HCT116 (cell line): ENCODE measurements around the gene SV2A. TPM values are rescaled to one million over a fixed set of nuclear protein-coding genes. Genes with fewer than 3 reads are reported as not detected.

Experiments
- ATAC-seq: fragments of 200-7000 bp; cut with Tn5 transposase; 2 replicates; pipeline ENCODE4 v1.9.1; 2020; ENCODE audit warnings: mild to moderate bottlenecking, moderate library complexity
- BruUV-seq: library from RNA; stranded (reverse); fragments of 400-500 nt; replicated peaks from 2 replicates; lab custom pipeline; 2021; lab: Mats Ljungman, UMichigan
- CTCF ChIA-PET: fragments of 300-600 bp; sonication (Branson Sonifier 250); formaldehyde crosslinking; loops from one replicate; lab custom pipeline; 2021; ENCODE audit warnings: antibody characterized with exemption; lab: Charles Lee
- POLR2A ChIA-PET: fragments of 300-600, 350-600 bp; sonication (Branson Sonifier 250); formaldehyde crosslinking; loops from one replicate; lab custom pipeline; 2021; ENCODE audit warnings: antibody characterized with exemption; lab: Charles Lee
- RAD21 ChIA-PET, 2 experiments: fragments of 300-600 bp; sonication (Branson Sonifier 250); formaldehyde crosslinking; loops; one replicate each; lab custom pipeline; 2023; ENCODE audit warnings: low total read pairs in 2 of 2; ENCODE audit not compliant: uncharacterized antibody in 2 of 2, unreplicated experiment in 2 of 2, low non-redundant PET in 1 of 2; lab: Charles Lee
- DNase-seq: peaks from one replicate; pipeline ENCODE4 v3.0.0-alpha.2; 2010; ENCODE audit warnings: low read depth, low spot score
- H2AFZ ChIP-seq: fragments of 200-600 bp; shearing (Covaris generic), sonication (generic); 2 replicates; pipeline ENCODE4 v1.6.1; 2017; ENCODE audit warnings: low read depth, mixed run types, mixed read lengths, antibody characterized with exemption, low read length; ENCODE audit not compliant: poor library complexity, severe bottlenecking
- H3K27ac ChIP-seq: 2 replicates; pipeline ENCODE4 v1.5.1; 2012; ENCODE audit warnings: low read depth, low read length
- H3K27me3 ChIP-seq: fragments of 200-600 bp; sonication (generic); 2 replicates; pipeline ENCODE4 v1.6.1; 2016; ENCODE audit warnings: mixed run types, low read length, mixed read lengths; ENCODE audit not compliant: insufficient read depth
- H3K36me3 ChIP-seq, 2 experiments: fragments of 200-500 bp in 1 of 2; fragments of 200-600 bp in 1 of 2; sonication (Bioruptor generic) in 1 of 2; sonication (generic) in 1 of 2; 2 replicates each; pipeline versions ENCODE4 v1.5.1 to v1.6.1; 2014 to 2016; ENCODE audit warnings: low read length in 2 of 2, inconsistent platforms in 1 of 2, mixed read lengths in 1 of 2, mixed run types in 1 of 2; ENCODE audit not compliant: insufficient read depth in 2 of 2, control insufficient read depth in 1 of 2
- H3K4me1 ChIP-seq, 2 experiments: fragments of 200-600 bp in 1 of 2; sonication (generic) in 1 of 2; 2 replicates each; pipeline versions ENCODE4 v1.5.1 to v1.6.1; 2012 to 2017; ENCODE audit warnings: low read length in 2 of 2, inconsistent platforms in 1 of 2, mild to moderate bottlenecking in 1 of 2, mixed read lengths in 1 of 2, mixed run types in 1 of 2, moderate library complexity in 1 of 2; ENCODE audit not compliant: insufficient read depth in 2 of 2, control insufficient read depth in 1 of 2
- H3K4me2 ChIP-seq: fragments of 200-600 bp; sonication (generic); 2 replicates; pipeline ENCODE4 v1.6.1; 2017; ENCODE audit warnings: mixed run types, low read length, mixed read lengths
- H3K4me3 ChIP-seq, 2 experiments: fragments of 200-600 bp in 1 of 2; sonication (generic) in 1 of 2; replicated peaks in 1 of 2; 2 replicates each; pipeline ENCODE4 v1.5.1; 2011 to 2016; ENCODE audit warnings: low read length in 2 of 2, control low read depth in 1 of 2, low read depth in 1 of 2, mild to moderate bottlenecking in 1 of 2, mixed read lengths in 1 of 2, mixed run types in 1 of 2
- H3K79me2 ChIP-seq: fragments of 200-600 bp; sonication (generic); 2 replicates; pipeline ENCODE4 v1.6.1; 2017; ENCODE audit warnings: mild to moderate bottlenecking, mixed run types, low read length, moderate library complexity, mixed read lengths; ENCODE audit not compliant: insufficient read depth
- H3K9ac ChIP-seq: fragments of 200-600 bp; sonication (generic); 2 replicates; pipeline ENCODE4 v1.6.1; 2016; ENCODE audit warnings: low read length, mixed read lengths
- H3K9me2 ChIP-seq: fragments of 200-600 bp; sonication (generic), shearing (Covaris generic); 2 replicates; pipeline ENCODE4 v1.6.1; 2017; ENCODE audit warnings: mixed run types, mild to moderate bottlenecking, moderate library complexity; ENCODE audit not compliant: insufficient read depth
- H3K9me3 ChIP-seq, 2 experiments: fragments of 200-500 bp in 1 of 2; fragments of 200-600 bp in 1 of 2; sonication (Bioruptor generic) in 1 of 2; sonication (generic) in 1 of 2; 2 replicates each; pipeline ENCODE4 v1.6.1; 2014 to 2017; ENCODE audit warnings: low read length in 2 of 2, mixed read lengths in 2 of 2, inconsistent platforms in 1 of 2, low read depth in 1 of 2, mild to moderate bottlenecking in 1 of 2, mixed run types in 1 of 2, moderate library complexity in 1 of 2; ENCODE audit not compliant: control insufficient read depth in 1 of 2, insufficient read depth in 1 of 2
- H4K20me1 ChIP-seq: fragments of 200-600 bp; sonication (generic), shearing (Covaris generic); 2 replicates; pipeline ENCODE4 v1.6.1; 2017; ENCODE audit warnings: mixed run types, mild to moderate bottlenecking, moderate library complexity; ENCODE audit not compliant: insufficient read depth
- CBX3 ChIP-seq: IDR thresholded peaks from 2 replicates; pipeline ENCODE4 v1.6.1; 2012; ENCODE audit warnings: low read depth
- CEBPB ChIP-seq: IDR thresholded peaks from 2 replicates; pipeline ENCODE4 v1.6.1; 2012; ENCODE audit warnings: low read depth
- EGR1 ChIP-seq: IDR thresholded peaks from 2 replicates; pipeline ENCODE4 v1.6.1; 2012; ENCODE audit warnings: low read depth
- ELF1 ChIP-seq: IDR thresholded peaks from 2 replicates; pipeline ENCODE4 v1.6.1; 2012; ENCODE audit warnings: low read depth, borderline replicate concordance
- EZH2phosphoT487 ChIP-seq: fragments of 200-600 bp; IDR thresholded peaks from 2 replicates; pipeline ENCODE4 v1.6.1; 2018; ENCODE audit warnings: antibody characterized with exemption, borderline replicate concordance
- FOSL1 ChIP-seq: IDR thresholded peaks from 2 replicates; pipeline ENCODE4 v1.6.1; 2012; ENCODE audit warnings: low read depth
- JUND ChIP-seq: IDR thresholded peaks from 2 replicates; pipeline ENCODE4 v1.6.1; 2012
- MAX ChIP-seq: IDR thresholded peaks from 2 replicates; pipeline ENCODE4 v1.6.1; 2012
- POLR2AphosphoS5 ChIP-seq: IDR thresholded peaks from 2 replicates; pipeline ENCODE4 v1.6.1; 2011; ENCODE audit warnings: mild to moderate bottlenecking, low read depth, low read length, moderate library complexity
- RAD21 ChIP-seq: IDR thresholded peaks from 2 replicates; pipeline ENCODE4 v1.6.1; 2012; ENCODE audit warnings: low read depth, mild to moderate bottlenecking
- REST ChIP-seq: IDR thresholded peaks from 2 replicates; pipeline ENCODE4 v1.6.1; 2012; ENCODE audit warnings: low read depth
- SIN3A ChIP-seq: IDR thresholded peaks from 2 replicates; pipeline ENCODE4 v1.6.1; 2012; ENCODE audit warnings: low read depth
- SP1 ChIP-seq: IDR thresholded peaks from 2 replicates; pipeline ENCODE4 v1.6.1; 2012; ENCODE audit warnings: low read depth
- SRF ChIP-seq: IDR thresholded peaks from 2 replicates; pipeline ENCODE4 v1.6.1; 2012; ENCODE audit warnings: low read depth
- TCF7L2 ChIP-seq: IDR thresholded peaks from 2 replicates; pipeline ENCODE4 v1.7.0; 2011; ENCODE audit warnings: borderline replicate concordance, inconsistent platforms; ENCODE audit not compliant: insufficient read depth, insufficient read length; ENCODE audit errors: extremely low read depth
- YY1 ChIP-seq: IDR thresholded peaks from 2 replicates; pipeline ENCODE4 v1.6.1; 2011; ENCODE audit warnings: low read length, low read depth, moderate library complexity, mild to moderate bottlenecking; ENCODE audit not compliant: insufficient replicate concordance; ENCODE audit errors: extremely low read depth
- ZBTB33 ChIP-seq: IDR thresholded peaks from 2 replicates; pipeline ENCODE4 v1.6.1; 2011; ENCODE audit warnings: mild to moderate bottlenecking, low read length, moderate library complexity; ENCODE audit not compliant: insufficient replicate concordance; ENCODE audit errors: extremely low read depth
- ZFX ChIP-seq: fragments of 450-650 bp; IDR thresholded peaks from 2 replicates; pipeline ENCODE4 v1.6.1; 2017
- ZNF274 ChIP-seq: fragments of 200-500 bp; sonication (Bioruptor generic); IDR thresholded peaks from 2 replicates; pipeline ENCODE4 v1.6.1; 2014; ENCODE audit warnings: mild to moderate bottlenecking, low read depth, low read length, inconsistent platforms
- intact Hi-C: fragments of 100-400 bp; cut with micrococcal nuclease; formaldehyde crosslinking; loops from 2 replicates; pipeline ENCODE4 v1.10.0; 2022
- total RNA-seq: library from RNA; stranded (reverse); gene quantifications from one replicate; pipeline ENCODE4 v1.2.1, GENCODE V29; 2021; ENCODE audit not compliant: unreplicated experiment

The SV2A gene
- total RNA-seq, 1 experiment from 2014 or later = 0.15 TPM

GRCh38 chr1:149926296-149926695 lies 8.7 kb upstream of the SV2A start:
- H3K27ac ChIP-seq = no peak overlapping the region
- H3K9ac ChIP-seq = peak overlapping the region; percentile 88

More at GRCh38 chr1:149926296-149926695, 8.7 kb upstream of the SV2A start:
- TSS peak; percentile 61 for BruUV-seq
- Histone ChIP-seq H2AFZ (no peak overlapping the region), H3K27me3 (no peaks in the 10 kb centered on the region), H3K4me1 (peaks cover 9 to 22% of the 10 kb centered on the region in 2 experiments; a peak in 3 of 4 replicates), H3K79me2 (peaks cover 44% of the 10 kb centered on the region), H4K20me1 (peaks cover 5% of the 10 kb centered on the region; the same call in 1 of the 2 replicates), H3K36me3 (peaks cover 36 to 45% of the 10 kb centered on the region in 2 experiments; a peak in 3 of 4 replicates), H3K9me3 (no peaks in the 10 kb centered on the region), H3K4me3 (peak overlapping the region; percentile 89 to 99), H3K4me2 (peak overlapping the region; percentile 92), H3K9me2 (no peaks in the 10 kb centered on the region)
- ChIA-PET RAD21 (no interaction called here), POLR2A (no interaction called here), CTCF (no interaction called here)
- intact Hi-C loops = no loop called here
- TF ChIP-seq TCF7L2 (no peak), ELF1 (no peak), SRF (no peak), SIN3A (no peak), MAX (no peak), ZBTB33 (no peak), POLR2AphosphoS5 (no peak), YY1 (no peak), EGR1 (no peak), FOSL1 (no peak), CBX3 (no peak), REST (no peak), ZNF274 (no peak), EZH2phosphoT487 (no peak), SP1 (no peak), ZFX (no peak), JUND (no peak), CEBPB (no peak), RAD21 (no peak)
- DNase-seq = no peak
- ATAC-seq = no peak
